SK-N-SH (cell line): ENCODE results near the gene TCP11L1. TPM values are rescaled to one million over a fixed set of nuclear protein-coding genes. Genes with fewer than 3 reads are reported as not detected.

ENCODE experiments used
- CTCF ChIA-PET: fragments of 300-600, 350-600 bp; formaldehyde crosslinking; extraction: SDS; loops from one replicate; lab custom pipeline; 2021; lab: Yijun Ruan, JAX
- POLR2A ChIA-PET: fragments of 350-600 bp; sonication (Branson Sonifier 250); formaldehyde crosslinking; extraction: SDS; loops from one replicate; lab custom pipeline; 2020; ENCODE audit warnings: antibody characterized with exemption, inconsistent platforms; lab: Yijun Ruan, JAX
- DNase-seq: peaks from one replicate; pipeline ENCODE4 v3.0.0; 2012
- H2AFZ ChIP-seq: fragments of 200-600 bp; sonication (generic); 2 replicates; pipeline ENCODE4 v1.8.1; 2016; ENCODE audit warnings: antibody characterized with exemption, mild to moderate bottlenecking, low read depth
- H3F3A ChIP-seq: fragments of 200-600 bp; sonication (generic); replicated peaks from 2 replicates; pipeline ENCODE3; 2016; ENCODE audit warnings: antibody characterized with exemption, mild to moderate bottlenecking; ENCODE audit not compliant: insufficient read depth
- H3K27ac ChIP-seq, 2 experiments: fragments of 200-500 bp in 1 of 2; fragments of 200-600 bp in 1 of 2; sonication (Bioruptor generic) in 1 of 2; sonication (generic), shearing (Covaris generic) in 1 of 2; 2 replicates each; pipeline versions ENCODE4 v1.5.1 to v1.6.1; 2014 to 2016; ENCODE audit warnings: low read depth in 2 of 2, inconsistent platforms in 1 of 2, low read length in 1 of 2, mild to moderate bottlenecking in 1 of 2, mixed read lengths in 1 of 2
- H3K27me3 ChIP-seq: fragments of 200-600 bp; sonication (generic), shearing (Covaris generic); 2 replicates; pipeline ENCODE4 v1.6.1; 2016; ENCODE audit warnings: mixed run types; ENCODE audit not compliant: insufficient read depth
- H3K36me3 ChIP-seq, 2 experiments: fragments of 200-500 bp in 1 of 2; fragments of 200-600 bp in 1 of 2; sonication (Bioruptor generic) in 1 of 2; sonication (generic) in 1 of 2; replicated peaks in 1 of 2; 2 replicates each; pipeline versions ENCODE3 to v1.5.1; 2014 to 2016; ENCODE audit warnings: low read length in 1 of 2, mild to moderate bottlenecking in 1 of 2; ENCODE audit not compliant: insufficient read depth in 2 of 2, control insufficient read depth in 1 of 2
- H3K4me1 ChIP-seq, 2 experiments: fragments of 200-500 bp in 1 of 2; fragments of 200-600 bp in 1 of 2; sonication (Bioruptor generic) in 1 of 2; sonication (generic), shearing (Covaris generic) in 1 of 2; 2 replicates each; pipeline versions ENCODE4 v1.5.1 to v1.6.1; 2014 to 2016; ENCODE audit warnings: low read depth in 1 of 2, low read length in 1 of 2, mixed run types in 1 of 2; ENCODE audit not compliant: insufficient read depth in 2 of 2, control insufficient read depth in 1 of 2
- H3K4me2 ChIP-seq: fragments of 200-600 bp; sonication (generic), shearing (Covaris generic); 2 replicates; pipeline ENCODE4 v1.6.1; 2017; ENCODE audit warnings: mixed run types
- H3K4me3 ChIP-seq, 2 experiments: fragments of 200-500 bp in 1 of 2; fragments of 200-600 bp in 1 of 2; sonication (Bioruptor generic) in 1 of 2; sonication (generic), shearing (Covaris generic) in 1 of 2; 2 replicates each; pipeline versions ENCODE4 v1.5.1 to v1.8.1; 2014 to 2016; ENCODE audit warnings: low read depth in 2 of 2, inconsistent platforms in 1 of 2, low read length in 1 of 2, mild to moderate bottlenecking in 1 of 2, mixed read lengths in 1 of 2, moderate library complexity in 1 of 2
- H3K79me2 ChIP-seq: fragments of 200-600 bp; sonication (generic); 2 replicates; pipeline ENCODE4 v1.8.1; 2017; ENCODE audit warnings: mild to moderate bottlenecking; ENCODE audit not compliant: insufficient read depth
- H3K9ac ChIP-seq: fragments of 200-600 bp; sonication (generic); 2 replicates; pipeline ENCODE4 v1.6.1; 2017; ENCODE audit warnings: mixed run types
- H3K9me2 ChIP-seq: fragments of 200-600 bp; sonication (generic); 2 replicates; pipeline ENCODE4 v1.6.1; 2017; ENCODE audit warnings: mixed run types
- H3K9me3 ChIP-seq: fragments of 200-600 bp; sonication (generic); 2 replicates; pipeline ENCODE4 v1.6.1; 2017; ENCODE audit warnings: mixed run types, mild to moderate bottlenecking, moderate library complexity
- H4K20me1 ChIP-seq: fragments of 200-600 bp; sonication (generic); 2 replicates; pipeline ENCODE4 v1.6.1; 2017; ENCODE audit warnings: mild to moderate bottlenecking, mixed run types; ENCODE audit not compliant: insufficient read depth
- CHD2 ChIP-seq: fragments of 150-350 bp; IDR thresholded peaks from 2 replicates; pipeline ENCODE4 v1.6.1; 2018; ENCODE audit warnings: low read length; ENCODE audit not compliant: partially characterized antibody
- EZH2phosphoT487 ChIP-seq: fragments of 200-600 bp; sonication (generic); IDR thresholded peaks from 2 replicates; pipeline ENCODE4 v1.6.1; 2017; ENCODE audit warnings: low read depth, mixed run types, mild to moderate bottlenecking, antibody characterized with exemption, moderate library complexity, borderline replicate concordance
- GABPA ChIP-seq: IDR thresholded peaks from 2 replicates; pipeline ENCODE4 v1.4.0; 2012; ENCODE audit warnings: low read depth, mild to moderate bottlenecking
- MEF2A ChIP-seq: IDR thresholded peaks from 2 replicates; pipeline ENCODE4 v1.4.0; 2012; ENCODE audit warnings: low read depth, borderline replicate concordance
- RCOR1 ChIP-seq: fragments of 150-350 bp; IDR thresholded peaks from 2 replicates; pipeline ENCODE4 v1.6.1; 2017; ENCODE audit warnings: antibody characterized with exemption, low read length
- RFX5 ChIP-seq: IDR thresholded peaks from 2 replicates; pipeline ENCODE4 v1.6.1; 2012; ENCODE audit warnings: mild to moderate bottlenecking, improper control_type of control experiment, low read length
- RXRA ChIP-seq: IDR thresholded peaks from 2 replicates; pipeline ENCODE4 v1.4.0; 2012; ENCODE audit warnings: low read depth, mild to moderate bottlenecking, borderline replicate concordance
- TCF12 ChIP-seq: IDR thresholded peaks from 2 replicates; pipeline ENCODE4 v1.4.0; 2012
- YY1 ChIP-seq: IDR thresholded peaks from 2 replicates; pipeline ENCODE4 v1.4.0; 2012; ENCODE audit warnings: low read depth, mild to moderate bottlenecking
- WGBS: methylation state at CpG from one replicate; pipeline ENCODE4 v1.1.6; 2017; ENCODE audit warnings: low lambda C conversion rate; 5-methylcytosine and 5-hydroxymethylcytosine counted together
- polyA plus RNA-seq, 3 experiments: library from polyadenylated mRNA; depleted of rRNA; stranded (reverse); fragments of >200 nt; gene quantifications; 2 replicates each; pipeline ENCODE4 v1.2.3, GENCODE V29; 2012
- TF ChIP-seq, protein P1 (sequence below): IDR thresholded peaks from 2 replicates; pipeline ENCODE4 v1.4.0; 2012; ENCODE audit warnings: low read depth
- TF ChIP-seq, protein P2 (sequence below): fragments of 150-350 bp; IDR thresholded peaks from 2 replicates; pipeline ENCODE4 v1.6.1; 2017; ENCODE audit warnings: antibody characterized with exemption, low read length, low read depth, borderline replicate concordance
- TF ChIP-seq, protein P3 (sequence below): IDR thresholded peaks from 2 replicates; pipeline ENCODE4 v1.6.1; 2012; ENCODE audit warnings: mild to moderate bottlenecking, low read depth, low read length, moderate library complexity
- TF ChIP-seq, protein P4 (sequence below): IDR thresholded peaks from 2 replicates; pipeline ENCODE4; 2012
- TF ChIP-seq, protein P5 (sequence below): fragments of 200-600 bp; sonication (generic); IDR thresholded peaks from 2 replicates; pipeline ENCODE4 v1.6.1; 2017; ENCODE audit warnings: antibody characterized with exemption, mild to moderate bottlenecking, moderate library complexity
- TF ChIP-seq, protein P6 (sequence below): IDR thresholded peaks from 2 replicates; pipeline ENCODE4 v1.4.0; 2012; ENCODE audit warnings: low read depth, borderline replicate concordance

The TCP11L1 gene
- polyA plus RNA-seq, 1 of the 3 experiments (the other 2 are of a cell fraction) = 12.7 TPM

DNA sequence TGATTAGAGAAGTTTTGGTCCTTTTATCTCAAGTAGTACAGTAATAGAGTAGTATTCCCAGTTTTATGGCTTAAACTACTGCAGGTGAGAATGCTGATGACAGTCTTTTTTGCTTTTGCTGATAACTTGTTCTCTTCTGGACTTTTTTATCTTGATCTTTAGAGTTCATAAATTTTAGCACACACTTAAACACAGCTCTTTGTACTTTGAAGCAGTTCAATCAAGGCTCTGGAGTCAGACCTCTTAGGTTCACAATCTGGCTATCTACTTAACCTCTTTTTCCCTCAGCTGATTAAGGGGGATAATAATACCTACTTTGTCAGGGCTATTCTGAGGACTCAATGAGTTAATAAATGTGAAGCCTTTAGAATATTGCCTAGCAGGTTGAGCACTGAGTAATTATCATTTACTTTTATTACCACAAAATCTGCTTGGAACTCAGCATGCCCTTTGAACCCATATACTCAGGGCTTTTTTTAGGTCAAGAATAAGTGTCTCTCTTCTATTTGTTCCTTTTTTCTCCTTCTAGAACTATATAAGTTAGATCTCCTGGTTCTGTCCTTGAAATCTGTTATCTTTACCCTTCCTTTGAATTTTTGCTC is 70.0 kb downstream of the TCP11L1 start:
- POLR2A ChIA-PET = no interaction called here

DNA sequence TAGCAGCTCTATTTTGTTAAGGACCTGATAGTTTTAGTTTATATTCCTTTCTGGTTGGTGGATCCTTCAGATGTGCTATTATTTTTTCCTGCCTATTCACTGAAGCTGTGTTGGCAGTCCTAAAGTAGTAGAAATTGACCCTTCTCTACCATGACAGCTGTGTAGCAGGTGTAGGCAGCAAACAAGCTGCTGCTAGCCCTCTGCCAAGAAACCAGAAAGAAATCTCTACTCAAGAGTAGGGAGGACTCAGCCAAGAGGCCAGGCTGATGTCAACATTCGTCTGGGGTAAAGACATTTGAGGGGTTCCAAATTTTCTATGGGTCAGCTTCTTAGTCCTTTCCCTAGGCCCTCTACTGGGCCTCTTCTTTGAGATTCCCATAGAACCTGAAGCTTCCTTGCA is 70.7 kb downstream of the TCP11L1 start:
- Histone ChIP-seq H3K9me3 (no peaks in the 10 kb centered on the region), H2AFZ (no peak overlapping the region), H3K27me3 (no peaks in the 10 kb centered on the region), H3K36me3 (peaks cover 5 to 19% of the 10 kb centered on the region in 2 experiments), H3K27ac (no peak overlapping the region), H3F3A (peaks cover 10% of the 10 kb centered on the region), H3K4me3 (no peak overlapping the region), H4K20me1 (no peaks in the 10 kb centered on the region), H3K4me1 (no peaks in the 10 kb centered on the region), H3K9me2 (no peaks in the 10 kb centered on the region), H3K79me2 (no peaks in the 10 kb centered on the region), H3K9ac (no peak overlapping the region), H3K4me2 (no peak overlapping the region)
- 93% methylated on average over 1 of the region's 1 CpG for WGBS
- ChIA-PET POLR2A (no interaction called here), CTCF (interaction anchor here (0.7 to 1.0 kb wide), 2 partner anchors 14 to 25 kb away, joined by 3 read pairs; no protein-coding TSS in a partner anchor)
- no peak for DNase-seq
- TF ChIP-seq CHD2 = no peak
- TF ChIP-seq YY1 = no peak
- TF ChIP-seq RFX5 = no peak
- TF ChIP-seq RXRA = no peak
- TF ChIP-seq GABPA = no peak
- no peak for TF ChIP-seq TCF12
- no peak for TF ChIP-seq RCOR1
- TF ChIP-seq, protein P1, sequence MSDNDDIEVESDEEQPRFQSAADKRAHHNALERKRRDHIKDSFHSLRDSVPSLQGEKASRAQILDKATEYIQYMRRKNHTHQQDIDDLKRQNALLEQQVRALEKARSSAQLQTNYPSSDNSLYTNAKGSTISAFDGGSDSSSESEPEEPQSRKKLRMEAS = no peak
- TF ChIP-seq, protein P2, sequence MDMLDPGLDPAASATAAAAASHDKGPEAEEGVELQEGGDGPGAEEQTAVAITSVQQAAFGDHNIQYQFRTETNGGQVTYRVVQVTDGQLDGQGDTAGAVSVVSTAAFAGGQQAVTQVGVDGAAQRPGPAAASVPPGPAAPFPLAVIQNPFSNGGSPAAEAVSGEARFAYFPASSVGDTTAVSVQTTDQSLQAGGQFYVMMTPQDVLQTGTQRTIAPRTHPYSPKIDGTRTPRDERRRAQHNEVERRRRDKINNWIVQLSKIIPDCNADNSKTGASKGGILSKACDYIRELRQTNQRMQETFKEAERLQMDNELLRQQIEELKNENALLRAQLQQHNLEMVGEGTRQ = no peak
- TF ChIP-seq, protein P3, sequence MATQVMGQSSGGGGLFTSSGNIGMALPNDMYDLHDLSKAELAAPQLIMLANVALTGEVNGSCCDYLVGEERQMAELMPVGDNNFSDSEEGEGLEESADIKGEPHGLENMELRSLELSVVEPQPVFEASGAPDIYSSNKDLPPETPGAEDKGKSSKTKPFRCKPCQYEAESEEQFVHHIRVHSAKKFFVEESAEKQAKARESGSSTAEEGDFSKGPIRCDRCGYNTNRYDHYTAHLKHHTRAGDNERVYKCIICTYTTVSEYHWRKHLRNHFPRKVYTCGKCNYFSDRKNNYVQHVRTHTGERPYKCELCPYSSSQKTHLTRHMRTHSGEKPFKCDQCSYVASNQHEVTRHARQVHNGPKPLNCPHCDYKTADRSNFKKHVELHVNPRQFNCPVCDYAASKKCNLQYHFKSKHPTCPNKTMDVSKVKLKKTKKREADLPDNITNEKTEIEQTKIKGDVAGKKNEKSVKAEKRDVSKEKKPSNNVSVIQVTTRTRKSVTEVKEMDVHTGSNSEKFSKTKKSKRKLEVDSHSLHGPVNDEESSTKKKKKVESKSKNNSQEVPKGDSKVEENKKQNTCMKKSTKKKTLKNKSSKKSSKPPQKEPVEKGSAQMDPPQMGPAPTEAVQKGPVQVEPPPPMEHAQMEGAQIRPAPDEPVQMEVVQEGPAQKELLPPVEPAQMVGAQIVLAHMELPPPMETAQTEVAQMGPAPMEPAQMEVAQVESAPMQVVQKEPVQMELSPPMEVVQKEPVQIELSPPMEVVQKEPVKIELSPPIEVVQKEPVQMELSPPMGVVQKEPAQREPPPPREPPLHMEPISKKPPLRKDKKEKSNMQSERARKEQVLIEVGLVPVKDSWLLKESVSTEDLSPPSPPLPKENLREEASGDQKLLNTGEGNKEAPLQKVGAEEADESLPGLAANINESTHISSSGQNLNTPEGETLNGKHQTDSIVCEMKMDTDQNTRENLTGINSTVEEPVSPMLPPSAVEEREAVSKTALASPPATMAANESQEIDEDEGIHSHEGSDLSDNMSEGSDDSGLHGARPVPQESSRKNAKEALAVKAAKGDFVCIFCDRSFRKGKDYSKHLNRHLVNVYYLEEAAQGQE = no peak
- TF ChIP-seq, protein P4, sequence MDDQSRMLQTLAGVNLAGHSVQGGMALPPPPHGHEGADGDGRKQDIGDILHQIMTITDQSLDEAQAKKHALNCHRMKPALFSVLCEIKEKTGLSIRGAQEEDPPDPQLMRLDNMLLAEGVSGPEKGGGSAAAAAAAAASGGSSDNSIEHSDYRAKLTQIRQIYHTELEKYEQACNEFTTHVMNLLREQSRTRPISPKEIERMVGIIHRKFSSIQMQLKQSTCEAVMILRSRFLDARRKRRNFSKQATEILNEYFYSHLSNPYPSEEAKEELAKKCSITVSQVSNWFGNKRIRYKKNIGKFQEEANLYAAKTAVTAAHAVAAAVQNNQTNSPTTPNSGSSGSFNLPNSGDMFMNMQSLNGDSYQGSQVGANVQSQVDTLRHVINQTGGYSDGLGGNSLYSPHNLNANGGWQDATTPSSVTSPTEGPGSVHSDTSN = no peak
- TF ChIP-seq EZH2phosphoT487 = no peak
- TF ChIP-seq, protein P5, sequence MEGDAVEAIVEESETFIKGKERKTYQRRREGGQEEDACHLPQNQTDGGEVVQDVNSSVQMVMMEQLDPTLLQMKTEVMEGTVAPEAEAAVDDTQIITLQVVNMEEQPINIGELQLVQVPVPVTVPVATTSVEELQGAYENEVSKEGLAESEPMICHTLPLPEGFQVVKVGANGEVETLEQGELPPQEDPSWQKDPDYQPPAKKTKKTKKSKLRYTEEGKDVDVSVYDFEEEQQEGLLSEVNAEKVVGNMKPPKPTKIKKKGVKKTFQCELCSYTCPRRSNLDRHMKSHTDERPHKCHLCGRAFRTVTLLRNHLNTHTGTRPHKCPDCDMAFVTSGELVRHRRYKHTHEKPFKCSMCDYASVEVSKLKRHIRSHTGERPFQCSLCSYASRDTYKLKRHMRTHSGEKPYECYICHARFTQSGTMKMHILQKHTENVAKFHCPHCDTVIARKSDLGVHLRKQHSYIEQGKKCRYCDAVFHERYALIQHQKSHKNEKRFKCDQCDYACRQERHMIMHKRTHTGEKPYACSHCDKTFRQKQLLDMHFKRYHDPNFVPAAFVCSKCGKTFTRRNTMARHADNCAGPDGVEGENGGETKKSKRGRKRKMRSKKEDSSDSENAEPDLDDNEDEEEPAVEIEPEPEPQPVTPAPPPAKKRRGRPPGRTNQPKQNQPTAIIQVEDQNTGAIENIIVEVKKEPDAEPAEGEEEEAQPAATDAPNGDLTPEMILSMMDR = no peak

More for the DNA sequence above, 70.0 kb downstream of the TCP11L1 start:
- no peaks in the 10 kb centered on the region for H4K20me1 ChIP-seq
- no peaks in the 10 kb centered on the region for H3K79me2 ChIP-seq
- DNase-seq = no peak
- H3F3A ChIP-seq = peaks cover 9% of the 10 kb centered on the region
- no peaks in the 10 kb centered on the region; a peak in 1 of 4 replicates for H3K4me1 ChIP-seq
- H3K9ac ChIP-seq = no peak overlapping the region
- TF ChIP-seq, protein P6, sequence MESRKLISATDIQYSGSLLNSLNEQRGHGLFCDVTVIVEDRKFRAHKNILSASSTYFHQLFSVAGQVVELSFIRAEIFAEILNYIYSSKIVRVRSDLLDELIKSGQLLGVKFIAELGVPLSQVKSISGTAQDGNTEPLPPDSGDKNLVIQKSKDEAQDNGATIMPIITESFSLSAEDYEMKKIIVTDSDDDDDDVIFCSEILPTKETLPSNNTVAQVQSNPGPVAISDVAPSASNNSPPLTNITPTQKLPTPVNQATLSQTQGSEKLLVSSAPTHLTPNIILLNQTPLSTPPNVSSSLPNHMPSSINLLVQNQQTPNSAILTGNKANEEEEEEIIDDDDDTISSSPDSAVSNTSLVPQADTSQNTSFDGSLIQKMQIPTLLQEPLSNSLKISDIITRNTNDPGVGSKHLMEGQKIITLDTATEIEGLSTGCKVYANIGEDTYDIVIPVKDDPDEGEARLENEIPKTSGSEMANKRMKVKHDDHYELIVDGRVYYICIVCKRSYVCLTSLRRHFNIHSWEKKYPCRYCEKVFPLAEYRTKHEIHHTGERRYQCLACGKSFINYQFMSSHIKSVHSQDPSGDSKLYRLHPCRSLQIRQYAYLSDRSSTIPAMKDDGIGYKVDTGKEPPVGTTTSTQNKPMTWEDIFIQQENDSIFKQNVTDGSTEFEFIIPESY = no peak
- TF ChIP-seq RCOR1 (no peak), CHD2 (no peak), MEF2A (no peak), YY1 (no peak), GABPA (no peak)
- TF ChIP-seq, all 33 proteins: peak for 0
- Histone ChIP-seq H3K4me2 (no peak overlapping the region), H3K9me3 (no peaks in the 10 kb centered on the region), H3K27ac (no peak overlapping the region), H3K27me3 (no peaks in the 10 kb centered on the region), H3K36me3 (peaks cover 6 to 21% of the 10 kb centered on the region in 2 experiments), H2AFZ (no peak overlapping the region), H3K9me2 (no peaks in the 10 kb centered on the region), H3K4me3 (no peak overlapping the region)
- CTCF ChIA-PET = interaction anchor here (0.7 kb wide), 1 partner anchor 26 kb away, joined by 3 read pairs; no protein-coding TSS in a partner anchor
